ENCODE data around the gene SLF2.

- TF ChIP-seq USF1 (IDR thresholded peaks at IDR 0.05): no peak
- TF ChIP-seq TAF1 (IDR thresholded peaks at IDR 0.05; ENCODE audit: low read depth): no peak
- TF ChIP-seq MAX (IDR thresholded peaks at IDR 0.05): no peak
- no peak for TF ChIP-seq EP300 (IDR thresholded peaks at IDR 0.05; ENCODE audit: borderline replicate concordance)
Measured at GRCh38 chr10:101012525-101013364, 100.0 kb downstream of the SLF2 start.
